Measurements from ENCODE around the gene ENPEP. TPM values are rescaled to one million over a fixed set of nuclear protein-coding genes. Genes with fewer than 3 reads are reported as not detected.

ENPEP gene
- total and polyA plus RNA-seq, 9 of the 15 experiments (the other 6 are each of a cell fraction or from before 2014, with no cell fraction given), result 0.01 TPM; not detected in 7

- no peaks in the 10 kb centered on the region for H3K79me2 ChIP-seq (ENCODE audit: control insufficient read depth, insufficient read depth, low read length)
- H4K20me1 ChIP-seq (replicated peaks; ENCODE audit: control insufficient read depth, insufficient read depth, low read length), result no peaks in the 10 kb centered on the region
- H3K9me3 ChIP-seq (replicated peaks; ENCODE audit: control insufficient read depth, insufficient read depth, low read depth, low read length), result no peaks in the 10 kb centered on the region
- no peak overlapping the region for H3K4me2 ChIP-seq (ENCODE audit: insufficient read depth, low read length)
- ATAC-seq (no peak), FAIRE-seq (no peak), DNase-seq (ENCODE audit: extremely low read depth in 1 of 4, low spot score in 3 of 4) (no peak)
- in situ Hi-C loops (cut with MboI) (no loop called here), intact Hi-C loops (cut with micrococcal nuclease) (no loop called here)
- H3K4me1 ChIP-seq (replicated peaks in 1 of 2; ENCODE audit: control insufficient read depth in 2 of 2, insufficient read depth in 2 of 2, low read length in 2 of 2), result peaks cover 0 to 4% of the 10 kb centered on the region in 2 experiments; a peak in 3 of 5 replicates
- no peak overlapping the region for H3K9ac ChIP-seq (ENCODE audit: insufficient read depth in 1 of 2, low read depth in 2 of 2, low read length in 2 of 2)
- H3K9me1 ChIP-seq (ENCODE audit: control insufficient read depth, insufficient read depth, low read length), result no peaks in the 10 kb centered on the region
- TF ChIP-seq MLX (CRISPR knock-in tag; conservative IDR thresholded peaks at IDR 0.05), result no peak
- TF ChIP-seq BACH1 (tag; IDR thresholded peaks at IDR 0.05), result no peak
- TF ChIP-seq ATF3 (IDR thresholded peaks at IDR 0.05), result no peak
- no peak for TF ChIP-seq ATF3 (CRISPR knock-in tag; conservative IDR thresholded peaks at IDR 0.05)
- TF ChIP-seq ARID3B (CRISPR knock-in tag; IDR thresholded peaks at IDR 0.05; ENCODE audit: borderline replicate concordance), result no peak
- no peak for TF ChIP-seq EGR1 (conservative IDR thresholded peaks at IDR 0.05)
- no peak for TF ChIP-seq ZNF780A (CRISPR knock-in tag; IDR thresholded peaks at IDR 0.05)
- no peak for TF ChIP-seq OTX1 (CRISPR knock-in tag; IDR thresholded peaks at IDR 0.05)
- no peak for TF ChIP-seq KLF6 (CRISPR knock-in tag; IDR thresholded peaks at IDR 0.05; ENCODE audit: borderline replicate concordance)
- TF ChIP-seq MED1 (CRISPR knock-in tag; IDR thresholded peaks at IDR 0.05; ENCODE audit: borderline replicate concordance), result no peak
- TF ChIP-seq ZHX1 (conservative IDR thresholded peaks at IDR 0.05; ENCODE audit: low read length), result no peak
- TF ChIP-seq ELK1 (CRISPR knock-in tag; IDR thresholded peaks at IDR 0.05), result no peak
- 0% methylated on average over 5 of the region's 5 CpGs for WGBS (ENCODE audit: insufficient coverage, low coverage, missing lambda C conversion rate)
- H3K27me3 ChIP-seq (ENCODE audit: control insufficient read depth in 2 of 2, insufficient read depth in 2 of 2, low read length in 2 of 2), result peaks cover 14 to 24% of the 10 kb centered on the region in 2 experiments; a peak in 4 of 5 replicates
- no peak overlapping the region for H3K27ac ChIP-seq (ENCODE audit: extremely low read depth, low read depth, low read length)
- ChIA-PET POLR2A (no interaction called here), CTCF (ENCODE audit: low intra/inter-chr PET ratio) (no interaction called here)
- H2AFZ ChIP-seq (ENCODE audit: low read depth, low read length), result no peak overlapping the region
- BruUV-seq (replicated peaks), result no TSS peak
- no peaks in the 10 kb centered on the region for H3K36me3 ChIP-seq (ENCODE audit: control insufficient read depth, insufficient read depth, low read length)
- no peak overlapping the region for H3K4me3 ChIP-seq
Measured at GRCh38 chr4:110474481-110474880, 1.5 kb upstream of the ENPEP start.

Data from K562 (cell line).